Measurements from ENCODE around the gene FRRS1L. TPM values are rescaled to one million over a fixed set of nuclear protein-coding genes. Genes with fewer than 3 reads are reported as not detected.

FRRS1L gene, protein sequence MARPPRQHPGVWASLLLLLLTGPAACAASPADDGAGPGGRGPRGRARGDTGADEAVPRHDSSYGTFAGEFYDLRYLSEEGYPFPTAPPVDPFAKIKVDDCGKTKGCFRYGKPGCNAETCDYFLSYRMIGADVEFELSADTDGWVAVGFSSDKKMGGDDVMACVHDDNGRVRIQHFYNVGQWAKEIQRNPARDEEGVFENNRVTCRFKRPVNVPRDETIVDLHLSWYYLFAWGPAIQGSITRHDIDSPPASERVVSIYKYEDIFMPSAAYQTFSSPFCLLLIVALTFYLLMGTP
- 0.16 TPM in 1 of 2 replicates, not detected in the other for total RNA-seq

DNA sequence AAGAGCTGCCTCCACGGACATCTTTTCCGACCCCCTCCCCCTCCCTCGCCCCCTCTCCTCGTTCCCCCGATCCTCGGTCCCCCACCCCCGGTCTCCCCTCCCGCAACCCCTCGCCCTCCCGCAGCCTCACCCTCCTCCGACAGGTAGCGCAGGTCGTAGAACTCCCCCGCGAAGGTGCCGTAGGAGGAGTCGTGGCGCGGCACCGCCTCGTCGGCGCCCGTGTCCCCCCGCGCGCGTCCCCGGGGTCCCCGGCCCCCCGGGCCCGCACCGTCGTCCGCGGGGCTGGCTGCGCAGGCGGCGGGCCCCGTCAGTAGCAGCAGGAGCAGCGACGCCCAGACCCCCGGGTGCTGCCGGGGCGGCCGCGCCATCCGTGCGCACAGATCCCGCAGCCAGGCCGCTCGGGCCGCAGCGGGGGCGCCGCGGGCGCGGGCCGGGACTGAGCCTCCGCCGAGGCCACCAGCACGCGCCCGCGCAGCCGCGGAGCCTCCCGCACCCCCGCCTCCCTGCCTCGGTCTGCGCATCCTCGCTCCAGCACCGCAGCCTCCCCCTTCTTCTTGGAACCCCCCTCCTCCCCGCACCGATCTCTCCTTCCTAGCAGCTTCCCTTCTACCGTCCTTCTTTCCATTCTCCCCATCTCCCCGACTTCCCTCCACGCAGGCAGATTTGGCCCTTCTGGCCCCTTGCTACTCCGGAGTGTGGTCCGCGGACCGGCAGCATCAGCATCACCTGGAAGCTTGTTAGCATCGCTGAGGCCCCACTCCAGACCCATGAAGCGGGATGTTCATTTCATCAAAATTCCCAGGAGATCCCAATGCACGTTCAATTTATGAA lies at the start of gene FRRS1L:
FRRS1L (minus strand) TSS at position 479 of the 831 bp plus-strand sequence; CDS start at position 368, 111 bp downstream.

DNA sequence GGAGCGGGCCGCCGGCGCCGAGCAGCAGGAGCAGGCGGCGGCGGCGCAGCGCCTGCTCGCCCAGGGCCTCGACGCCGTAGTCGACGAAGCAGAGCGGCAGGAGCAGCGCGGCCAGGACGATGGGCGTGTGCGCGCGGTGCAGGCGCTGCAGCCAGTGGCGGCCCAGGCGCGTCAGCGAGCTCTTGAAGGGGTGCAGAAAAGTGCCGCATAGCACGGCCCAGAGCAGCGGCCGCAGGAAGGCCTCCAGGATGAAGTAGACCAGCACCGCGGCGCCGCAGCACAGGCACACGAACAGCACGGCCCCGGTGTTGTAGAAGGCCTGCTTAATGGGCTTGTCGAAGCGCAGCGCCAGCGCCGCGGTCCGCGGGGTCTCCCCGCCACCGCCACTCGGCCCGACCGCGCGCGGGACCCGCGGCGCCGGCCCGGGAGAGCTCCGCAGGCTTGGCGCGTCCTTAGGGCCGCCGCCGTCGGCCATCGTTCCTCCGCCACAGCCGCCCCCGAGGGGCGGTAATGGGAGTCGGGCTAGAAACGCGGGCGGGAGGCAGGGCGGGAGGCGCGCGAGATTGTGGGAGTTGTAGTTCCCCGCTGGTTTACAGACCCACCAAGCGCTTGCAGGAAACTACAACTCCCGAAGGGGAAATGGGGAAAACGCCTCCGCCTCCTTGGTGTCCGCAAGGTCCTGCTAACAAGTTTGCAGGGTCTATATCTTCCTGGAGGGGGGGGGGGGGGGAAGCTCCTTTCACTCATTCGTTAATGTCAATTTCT lies 47.4 kb downstream of the FRRS1L start, which contains the start of gene TMEM245:
TMEM245 (minus strand) TSS at position 509 of the 765 bp plus-strand sequence; CDS start at position 475, 34 bp downstream.

Other genes starting within 250 kb of the FRRS1L start
- gene ELP1, start 233.1 kb downstream of the FRRS1L start, total RNA-seq: 16.8 and 17.0 TPM in 2 replicates
- 5.0 and 6.3 TPM in 2 replicates for gene ABITRAM, start 232.8 kb downstream of the FRRS1L start, total RNA-seq
- 106 TPM in 2 replicates for gene CTNNAL1, start 153.8 kb downstream of the FRRS1L start, total RNA-seq
- gene TMEM245, start 47.3 kb downstream of the FRRS1L start, total RNA-seq: 33.2 and 50.7 TPM in 2 replicates
- gene EPB41L4B, start 153.8 kb upstream of the FRRS1L start, total RNA-seq: 0.90 and 1.8 TPM in 2 replicates

Data from cardiac atrium fibroblast (primary cell).